Lower leg skin (tissue), 4 donors: ENCODE results near the gene GSTP1. TPM values are rescaled to one million over a fixed set of nuclear protein-coding genes. Genes with fewer than 3 reads are reported as not detected.

ENCODE experiments used
- DNase-seq, 2 donors: peaks; one replicate each; pipeline ENCODE4 v3.0.0-alpha.2; 2019; ENCODE audit warnings: low spot score in 2 of 2
- H3K4me3 ChIP-seq: fragments of 200-600 bp; sonication (generic); 2 replicates; pipeline ENCODE4 v1.5.1; 2017; ENCODE audit warnings: mild to moderate bottlenecking, low read depth; ENCODE audit not compliant: poor library complexity, severe bottlenecking
- CTCF ChIP-seq, 3 donors: fragments of 450-650 bp; IDR thresholded peaks; one replicate each; pipeline ENCODE4 v1.5.1; 2016; ENCODE audit warnings: antibody characterized with exemption in 3 of 3, mild to moderate bottlenecking in 3 of 3, moderate library complexity in 2 of 3
- POLR2A ChIP-seq, 2 donors: fragments of 450-650 bp; IDR thresholded peaks; one replicate each; pipeline ENCODE4 v1.6.1; 2016 to 2017; ENCODE audit warnings: antibody characterized with exemption in 2 of 2, mild to moderate bottlenecking in 1 of 2, moderate library complexity in 1 of 2
- WGBS, 2 donors: methylation state at CpG; one replicate each; pipeline ENCODE4 v1.1.5; 2018; 5-methylcytosine and 5-hydroxymethylcytosine counted together
- intact Hi-C: fragments of 100-400 bp; cut with DNase I; formaldehyde crosslinking; loops from one replicate; pipeline ENCODE4 v1.15.0; 2023; ENCODE audit warnings: low total_unique reads
- total RNA-seq, 4 donors: library from RNA; depleted of rRNA; stranded (reverse); fragments of >200 nt; gene quantifications; one replicate each; pipeline ENCODE4 v1.1.0, GENCODE V29; 2016

GSTP1 gene
- total RNA-seq, 4 donors from 2014 or later: 1,126 to 2,386 (median 2,019) TPM

- H3K4me3 ChIP-seq: no peak overlapping the region
- TF ChIP-seq CTCF (IDR thresholded peaks at IDR 0.05): no peak
- no peak for TF ChIP-seq POLR2A (IDR thresholded peaks at IDR 0.05)
- intact Hi-C loops: no loop called here
- WGBS, 2 donors: 39 to 57% methylated on average over 6 of the region's 6 CpGs
- DNase-seq: no peak
Observed at GRCh38 chr11:67627441-67627811, 43.8 kb downstream of the GSTP1 start.

- no peak overlapping the region for H3K4me3 ChIP-seq
- DNase-seq: no peak
- TF ChIP-seq POLR2A (IDR thresholded peaks at IDR 0.05) (no peak), CTCF (IDR thresholded peaks at IDR 0.05) (no peak)
- 79 to 82% methylated on average over 11 of the region's 15 CpGs for WGBS, 2 donors
- intact Hi-C loops: no loop called here
Observed at GRCh38 chr11:67627812-67628624, 44.4 kb downstream of the GSTP1 start.

- H3K4me3 ChIP-seq: peak overlapping the region; percentile 45
- WGBS, 2 donors: 22 to 31% methylated on average over 14 to 21 of the region's 25 CpGs
- DNase-seq: no peak
- intact Hi-C loops: no loop called here
- TF ChIP-seq POLR2A (IDR thresholded peaks at IDR 0.05) (no peak), CTCF (IDR thresholded peaks at IDR 0.05) (no peak)
Observed at GRCh38 chr11:67628710-67629385, 45.2 kb downstream of the GSTP1 start.

GRCh38 chr11:67629386-67630227 lies 46.0 kb downstream of the GSTP1 start, which contains the start of gene NUDT8:
NUDT8 (minus strand) TSS chr11:67629937; CDS start chr11:67629911, 26 bp downstream.
- intact Hi-C loops: no loop called here
- TF ChIP-seq POLR2A (IDR thresholded peaks at IDR 0.05) (no peak), CTCF (IDR thresholded peaks at IDR 0.05) (peak in 1 of 3 donors; percentile 51)
- DNase-seq: peak; percentile 75 to 97
- peak within 1 kb of the TSS; percentile 45 for H3K4me3 ChIP-seq
- WGBS, 2 donors: 0% methylated on average over 38 to 67 of the region's 102 CpGs

GRCh38 chr11:67630228-67630942 lies 46.8 kb downstream of the GSTP1 start:
- TF ChIP-seq CTCF (IDR thresholded peaks at IDR 0.05): peak in 1 of 3 donors; percentile 40
- peak in 1 of 2 donors; percentile 13 for TF ChIP-seq POLR2A (IDR thresholded peaks at IDR 0.05)
- peak; percentile 97 to 100 for DNase-seq
- WGBS, 2 donors: 1% methylated on average over 42 to 60 of the region's 70 CpGs
- H3K4me3 ChIP-seq: peak overlapping the region; percentile 34
- intact Hi-C loops: no loop called here
